ENCODE data around the gene RPS6KA5.
"Not testable (repeated sequence)": the region's sequence is repeated elsewhere in the genome, so short reads cannot be mapped to it uniquely, and the experiment has no call there.

Gene RPS6KA5

GRCh38 chr14:91087470-91087869, 27.0 kb upstream of the RPS6KA5 start:
- POLR2A ChIA-PET; DNase-seq; H3K36me3 ChIP-seq (ENCODE audit: control insufficient read depth in 4 of 4, insufficient read depth in 4 of 4, low read length in 3 of 4); H3K4me1 ChIP-seq (ENCODE audit: control extremely low read depth in 1 of 4, control insufficient read depth in 4 of 4, insufficient read depth in 4 of 4, low read length in 3 of 4); H3K4me3 ChIP-seq (ENCODE audit: control insufficient read depth in 1 of 7, extremely low read depth in 1 of 7, insufficient read depth in 4 of 7, low read depth in 2 of 7, low read length in 6 of 7); H3K9me3 ChIP-seq (ENCODE audit: control extremely low read depth in 1 of 5, control insufficient read depth in 4 of 5, insufficient read depth in 2 of 5, low read depth in 1 of 5, low read length in 4 of 5); H3K27me3 ChIP-seq (replicated peaks in 2 of 5; ENCODE audit: control insufficient read depth in 4 of 5, insufficient read depth in 5 of 5, low read length in 4 of 5); H3K27ac ChIP-seq (ENCODE audit: insufficient read depth in 1 of 2, low read depth in 1 of 2, low read length in 2 of 2, poor library complexity in 1 of 2, severe bottlenecking in 2 of 2): not testable (repeated sequence)
- 94% methylated on average over 4 of the region's 5 CpGs for WGBS (ENCODE audit: insufficient coverage)
- CTCF ChIA-PET, result interaction anchor here (0.9 to 1.9 kb wide), 4 partner anchors 9 to 17 kb away, joined by 3 to 5 read pairs (median 4); no protein-coding TSS in a partner anchor

GRCh38 chr14:91084516-91084915, 24.1 kb upstream of the RPS6KA5 start:
- H3K36me3 ChIP-seq (ENCODE audit: control insufficient read depth in 4 of 4, insufficient read depth in 4 of 4, low read length in 3 of 4), result peaks cover 0 to 2% (median 0%) of the 10 kb centered on the region in 4 experiments
- H3K9me3 ChIP-seq (ENCODE audit: control extremely low read depth in 1 of 5, control insufficient read depth in 4 of 5, insufficient read depth in 2 of 5, low read depth in 1 of 5, low read length in 4 of 5), result no peaks in the 10 kb centered on the region
- H3K27ac ChIP-seq (ENCODE audit: insufficient read depth in 1 of 2, low read depth in 1 of 2, low read length in 2 of 2, poor library complexity in 1 of 2, severe bottlenecking in 2 of 2), result no peak overlapping the region
- H3K27me3 ChIP-seq (replicated peaks in 2 of 5; ENCODE audit: control insufficient read depth in 4 of 5, insufficient read depth in 5 of 5, low read length in 4 of 5), result no peaks in the 10 kb centered on the region
- DNase-seq, result no peak
- ChIA-PET POLR2A (no interaction called here), CTCF (no interaction called here)
- no peak overlapping the region for H3K4me3 ChIP-seq (ENCODE audit: control insufficient read depth in 1 of 7, extremely low read depth in 1 of 7, insufficient read depth in 4 of 7, low read depth in 2 of 7, low read length in 6 of 7)
- no peaks in the 10 kb centered on the region for H3K4me1 ChIP-seq (ENCODE audit: control extremely low read depth in 1 of 4, control insufficient read depth in 4 of 4, insufficient read depth in 4 of 4, low read length in 3 of 4)
- WGBS (ENCODE audit: insufficient coverage), result 100% methylated on average over 2 of the region's 2 CpGs

- H3K4me1 ChIP-seq (ENCODE audit: control extremely low read depth in 1 of 4, control insufficient read depth in 4 of 4, insufficient read depth in 4 of 4, low read length in 3 of 4), result peaks cover 0 to 10% (median 0%) of the 10 kb centered on the region in 4 experiments
- H3K9me3 ChIP-seq (ENCODE audit: control extremely low read depth in 1 of 5, control insufficient read depth in 4 of 5, insufficient read depth in 2 of 5, low read depth in 1 of 5, low read length in 4 of 5), result no peaks in the 10 kb centered on the region
- peaks cover 0 to 2% (median 0%) of the 10 kb centered on the region in 4 experiments for H3K36me3 ChIP-seq (ENCODE audit: control insufficient read depth in 4 of 4, insufficient read depth in 4 of 4, low read length in 3 of 4)
- H3K27ac ChIP-seq (ENCODE audit: insufficient read depth in 1 of 2, low read depth in 1 of 2, low read length in 2 of 2, poor library complexity in 1 of 2, severe bottlenecking in 2 of 2), result no peak overlapping the region
- H3K27me3 ChIP-seq (replicated peaks in 2 of 5; ENCODE audit: control insufficient read depth in 4 of 5, insufficient read depth in 5 of 5, low read length in 4 of 5), result no peaks in the 10 kb centered on the region
- WGBS (ENCODE audit: insufficient coverage), result 100% methylated on average over 1 of the region's 3 CpGs
- DNase-seq, result no peak
- no peak overlapping the region for H3K4me3 ChIP-seq (ENCODE audit: control insufficient read depth in 1 of 7, extremely low read depth in 1 of 7, insufficient read depth in 4 of 7, low read depth in 2 of 7, low read length in 6 of 7)
- ChIA-PET POLR2A (no interaction called here), CTCF (interaction anchor here (0.6 to 1.2 kb wide), 2 partner anchors 16 to 24 kb away, joined by 3 read pairs; no protein-coding TSS in a partner anchor)
These were observed 21.8 kb upstream of the RPS6KA5 start for GRCh38 chr14:91082282-91082681.

- Histone ChIP-seq H3K27ac (ENCODE audit: insufficient read depth in 1 of 2, low read depth in 1 of 2, low read length in 2 of 2, poor library complexity in 1 of 2, severe bottlenecking in 2 of 2) (no peak overlapping the region), H3K9me3 (ENCODE audit: control extremely low read depth in 1 of 5, control insufficient read depth in 4 of 5, insufficient read depth in 2 of 5, low read depth in 1 of 5, low read length in 4 of 5) (no peaks in the 10 kb centered on the region), H3K36me3 (ENCODE audit: control insufficient read depth in 4 of 4, insufficient read depth in 4 of 4, low read length in 3 of 4) (peaks cover 0 to 2% (median 0%) of the 10 kb centered on the region in 4 experiments), H3K4me3 (ENCODE audit: control insufficient read depth in 1 of 7, extremely low read depth in 1 of 7, insufficient read depth in 4 of 7, low read depth in 2 of 7, low read length in 6 of 7) (no peak overlapping the region), H3K4me1 (ENCODE audit: control extremely low read depth in 1 of 4, control insufficient read depth in 4 of 4, insufficient read depth in 4 of 4, low read length in 3 of 4) (peaks cover 0 to 10% (median 0%) of the 10 kb centered on the region in 4 experiments), H3K27me3 (replicated peaks in 2 of 5; ENCODE audit: control insufficient read depth in 4 of 5, insufficient read depth in 5 of 5, low read length in 4 of 5) (no peaks in the 10 kb centered on the region)
- DNase-seq, result no peak
- CTCF ChIA-PET, result no interaction called here
- 94% methylated on average over 5 of the region's 6 CpGs for WGBS (ENCODE audit: insufficient coverage)
- POLR2A ChIA-PET, result no interaction called here
These were observed 19.6 kb upstream of the RPS6KA5 start for GRCh38 chr14:91080071-91080470.

GRCh38 chr14:91078095-91078737, 17.8 kb upstream of the RPS6KA5 start:
- Histone ChIP-seq H3K27ac (ENCODE audit: insufficient read depth in 1 of 2, low read depth in 1 of 2, low read length in 2 of 2, poor library complexity in 1 of 2, severe bottlenecking in 2 of 2) (no peak overlapping the region), H3K4me1 (ENCODE audit: control extremely low read depth in 1 of 4, control insufficient read depth in 4 of 4, insufficient read depth in 4 of 4, low read length in 3 of 4) (peaks cover 0 to 10% (median 0%) of the 10 kb centered on the region in 4 experiments), H3K36me3 (ENCODE audit: control insufficient read depth in 4 of 4, insufficient read depth in 4 of 4, low read length in 3 of 4) (no peaks in the 10 kb centered on the region), H3K4me3 (ENCODE audit: control insufficient read depth in 1 of 7, extremely low read depth in 1 of 7, insufficient read depth in 4 of 7, low read depth in 2 of 7, low read length in 6 of 7) (no peak overlapping the region), H3K27me3 (replicated peaks in 2 of 5; ENCODE audit: control insufficient read depth in 4 of 5, insufficient read depth in 5 of 5, low read length in 4 of 5) (no peaks in the 10 kb centered on the region), H3K9me3 (ENCODE audit: control extremely low read depth in 1 of 5, control insufficient read depth in 4 of 5, insufficient read depth in 2 of 5, low read depth in 1 of 5, low read length in 4 of 5) (no peaks in the 10 kb centered on the region)
- WGBS (ENCODE audit: insufficient coverage), result 100% methylated on average over 4 of the region's 9 CpGs
- POLR2A ChIA-PET, result interaction anchor here (0.7 kb wide), 1 partner anchor 347 kb away, joined by 3 read pairs; no protein-coding TSS in a partner anchor
- DNase-seq, result no peak
- CTCF ChIA-PET, result interaction anchor here (0.7 to 1.3 kb wide), 2 partner anchors 14 to 170 kb away, joined by 3 to 4 read pairs; no protein-coding TSS in a partner anchor

DNA sequence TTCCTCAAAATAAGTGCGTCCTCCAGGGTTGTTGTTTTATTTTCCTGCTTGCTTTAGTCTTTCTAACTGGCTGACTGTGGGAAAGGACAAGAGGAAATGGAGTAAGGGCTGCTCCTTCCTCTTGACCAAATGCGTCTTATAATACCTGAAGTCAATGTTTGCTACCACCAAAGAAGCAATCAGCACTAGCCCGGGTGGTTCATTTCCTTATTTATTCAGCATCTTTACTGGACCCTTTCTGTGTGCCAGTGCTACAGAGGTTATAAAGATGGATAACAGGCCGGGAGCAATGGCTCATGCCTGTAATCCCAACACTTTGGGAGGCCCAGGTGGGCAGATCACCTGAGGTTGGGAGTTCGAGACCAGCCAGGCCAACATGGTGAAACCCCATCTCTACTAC, 15.1 kb upstream of the RPS6KA5 start:
- ChIA-PET POLR2A (no interaction called here), CTCF (interaction anchor here (1.7 kb wide), 1 partner anchor 29 kb away, joined by 5 read pairs; no protein-coding TSS in a partner anchor)
- 100% methylated on average over 1 of the region's 5 CpGs for WGBS (ENCODE audit: insufficient coverage)

DNA sequence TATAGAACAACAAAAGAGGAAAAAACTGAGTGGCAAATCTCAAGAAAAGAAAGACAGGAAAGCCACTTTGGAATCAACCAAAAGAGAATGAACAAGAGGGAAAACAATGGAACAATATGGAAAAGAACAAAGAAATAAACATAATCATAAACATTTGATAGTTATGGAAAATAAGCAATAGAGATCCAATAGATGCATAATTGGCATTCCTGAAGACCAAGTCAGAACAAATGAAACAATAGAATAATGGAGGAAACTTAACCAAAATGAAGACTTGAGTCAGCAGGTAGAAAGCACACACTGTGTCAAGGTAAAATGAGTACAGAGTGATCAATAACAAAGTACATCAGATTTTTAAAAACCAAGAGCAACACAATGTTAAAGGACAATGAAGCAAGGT, 10.1 kb upstream of the RPS6KA5 start:
- POLR2A ChIA-PET, result no interaction called here
- CTCF ChIA-PET, result no interaction called here
- H3K27ac ChIP-seq (ENCODE audit: insufficient read depth in 1 of 2, low read depth in 1 of 2, low read length in 2 of 2, poor library complexity in 1 of 2, severe bottlenecking in 2 of 2), result no peak overlapping the region
- H3K27me3 ChIP-seq (replicated peaks in 2 of 5; ENCODE audit: control insufficient read depth in 4 of 5, insufficient read depth in 5 of 5, low read length in 4 of 5), result no peaks in the 10 kb centered on the region
- DNase-seq, result no peak
- H3K9me3 ChIP-seq (ENCODE audit: control extremely low read depth in 1 of 5, control insufficient read depth in 4 of 5, insufficient read depth in 2 of 5, low read depth in 1 of 5, low read length in 4 of 5), result no peaks in the 10 kb centered on the region
- peaks cover 0 to 15% (median 9%) of the 10 kb centered on the region in 4 experiments for H3K4me1 ChIP-seq (ENCODE audit: control extremely low read depth in 1 of 4, control insufficient read depth in 4 of 4, insufficient read depth in 4 of 4, low read length in 3 of 4)
- H3K36me3 ChIP-seq (ENCODE audit: control insufficient read depth in 4 of 4, insufficient read depth in 4 of 4, low read length in 3 of 4), result no peaks in the 10 kb centered on the region
- no peak overlapping the region for H3K4me3 ChIP-seq (ENCODE audit: control insufficient read depth in 1 of 7, extremely low read depth in 1 of 7, insufficient read depth in 4 of 7, low read depth in 2 of 7, low read length in 6 of 7)

More for the DNA sequence above, 15.1 kb upstream of the RPS6KA5 start:
- Histone ChIP-seq H3K27me3 (replicated peaks in 2 of 5; ENCODE audit: control insufficient read depth in 4 of 5, insufficient read depth in 5 of 5, low read length in 4 of 5) (no peaks in the 10 kb centered on the region), H3K36me3 (ENCODE audit: control insufficient read depth in 4 of 4, insufficient read depth in 4 of 4, low read length in 3 of 4) (no peaks in the 10 kb centered on the region), H3K4me1 (ENCODE audit: control extremely low read depth in 1 of 4, control insufficient read depth in 4 of 4, insufficient read depth in 4 of 4, low read length in 3 of 4) (peaks cover 0 to 10% (median 0%) of the 10 kb centered on the region in 4 experiments), H3K4me3 (ENCODE audit: control insufficient read depth in 1 of 7, extremely low read depth in 1 of 7, insufficient read depth in 4 of 7, low read depth in 2 of 7, low read length in 6 of 7) (no peak overlapping the region), H3K27ac (ENCODE audit: insufficient read depth in 1 of 2, low read depth in 1 of 2, low read length in 2 of 2, poor library complexity in 1 of 2, severe bottlenecking in 2 of 2) (no peak overlapping the region), H3K9me3 (ENCODE audit: control extremely low read depth in 1 of 5, control insufficient read depth in 4 of 5, insufficient read depth in 2 of 5, low read depth in 1 of 5, low read length in 4 of 5) (no peaks in the 10 kb centered on the region)
- DNase-seq, result no peak
